GM19351 (cell line): ENCODE measurements around the gene FOLR3.
"Not testable (repeated sequence)": the region's sequence is repeated elsewhere in the genome, so short reads cannot be mapped to it uniquely, and the experiment has no call there.

Experiments
- ATAC-seq: cut with Tn5 transposase; IDR thresholded peaks from one replicate; pipeline ENCODE4 v1.9.1; 2021; ENCODE audit warnings: mild to moderate bottlenecking, moderate library complexity; ENCODE audit not compliant: unreplicated experiment

The FOLR3 gene

DNA sequence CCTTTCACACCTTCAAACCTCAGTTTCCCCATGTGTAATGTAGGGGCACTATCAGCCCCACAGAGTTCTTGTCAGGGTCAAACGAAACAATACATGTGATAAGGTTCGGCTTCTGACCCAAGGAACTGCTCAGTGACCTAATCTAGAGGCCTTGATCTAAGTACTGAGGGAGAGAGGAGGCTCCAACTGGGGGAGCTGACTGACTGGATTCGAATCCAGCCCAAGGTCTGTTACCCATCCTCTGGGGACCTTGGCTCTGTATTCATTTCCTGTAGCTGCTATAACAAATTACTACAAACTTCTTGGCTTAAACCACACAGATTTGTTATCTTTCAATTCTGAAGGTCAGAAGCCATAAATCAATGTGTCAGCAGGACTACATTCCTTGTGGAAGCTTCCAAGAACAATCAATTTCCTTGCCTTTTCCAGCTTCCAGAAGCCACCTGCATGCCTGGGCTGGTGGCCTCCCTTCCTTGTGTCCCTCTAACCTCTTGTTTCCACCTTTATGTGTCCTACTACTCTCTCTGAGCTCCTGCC lies 12.3 kb upstream of the FOLR3 start:
- ATAC-seq, result no peak

DNA sequence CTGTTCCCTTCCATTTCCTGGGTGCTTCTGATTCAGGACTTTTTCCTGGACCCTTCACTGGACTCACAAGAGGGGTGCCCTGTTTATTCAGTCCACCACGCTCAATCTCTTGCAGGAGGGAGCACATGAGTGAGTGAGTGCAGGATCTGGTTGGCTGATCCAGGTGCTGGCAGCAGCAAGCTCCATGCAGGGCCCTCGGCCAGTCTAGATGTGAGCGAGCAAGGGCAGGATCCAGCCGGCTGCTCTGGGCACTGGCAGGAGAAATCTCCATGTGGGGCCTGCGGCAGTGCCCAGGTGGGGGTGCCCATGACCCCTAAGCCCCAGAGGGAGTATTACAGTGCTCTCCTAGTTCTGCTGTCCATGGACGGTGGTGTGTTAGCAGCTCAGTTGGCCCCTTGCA lies 11.5 kb upstream of the FOLR3 start:
- ATAC-seq, result no peak

DNA sequence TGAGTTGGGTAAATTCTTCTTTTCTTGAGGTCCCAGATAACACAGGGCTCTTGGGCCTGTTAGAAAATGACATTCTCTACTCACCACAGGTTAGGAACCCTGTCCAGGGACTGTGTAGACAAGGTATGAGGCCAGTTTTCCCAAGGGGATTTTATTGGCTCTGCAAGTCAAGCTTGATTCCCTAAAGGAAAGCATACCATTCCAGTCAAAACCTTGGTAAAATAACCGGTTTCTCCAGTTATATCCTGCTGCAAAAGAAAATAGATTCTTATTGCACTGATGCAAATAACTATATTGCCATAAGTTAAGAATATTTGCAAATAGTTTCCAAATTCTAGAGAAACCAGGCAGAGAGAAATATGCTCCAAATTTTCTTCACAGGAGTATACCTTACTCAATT lies 9.6 kb upstream of the FOLR3 start:
- ATAC-seq, result no peak

DNA sequence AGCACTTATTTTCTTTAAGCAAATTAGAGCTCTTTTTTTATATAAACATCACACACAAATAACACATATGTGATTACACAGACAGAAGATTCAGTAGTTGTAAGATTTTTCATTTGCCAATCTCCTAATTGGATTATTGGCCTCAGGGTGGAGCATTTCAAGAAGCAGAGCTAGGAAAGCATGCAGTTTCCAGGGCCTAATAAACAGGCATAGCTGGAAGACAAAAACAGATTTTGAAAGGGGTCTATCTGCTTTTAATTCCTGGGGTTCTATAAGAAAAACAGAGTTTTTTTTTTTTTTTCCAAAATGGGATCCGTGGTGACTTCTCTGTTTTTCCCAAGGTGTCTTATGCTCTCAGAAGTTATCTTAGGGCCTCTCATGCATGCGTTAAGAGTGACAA lies 7.6 kb upstream of the FOLR3 start:
- ATAC-seq, result no peak

DNA sequence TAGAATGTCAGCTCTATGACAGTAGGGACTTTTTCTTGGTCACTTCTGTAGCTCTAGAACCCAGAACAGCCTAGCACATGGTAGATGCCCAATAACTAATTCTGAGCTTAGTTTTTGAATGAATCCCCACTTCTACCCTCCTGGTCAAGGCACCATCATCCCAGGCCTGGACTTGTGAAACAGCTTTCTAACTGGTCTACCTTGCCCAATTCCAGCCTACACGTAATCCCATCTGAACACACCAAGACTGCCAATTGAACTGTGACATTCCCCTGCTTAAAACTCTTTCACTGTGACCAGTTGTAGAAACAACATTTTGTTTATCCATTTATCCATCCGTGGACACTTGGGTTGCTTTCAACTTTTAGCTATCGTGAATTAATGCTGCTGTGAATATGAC lies 6.1 kb upstream of the FOLR3 start:
- no peak for ATAC-seq

DNA sequence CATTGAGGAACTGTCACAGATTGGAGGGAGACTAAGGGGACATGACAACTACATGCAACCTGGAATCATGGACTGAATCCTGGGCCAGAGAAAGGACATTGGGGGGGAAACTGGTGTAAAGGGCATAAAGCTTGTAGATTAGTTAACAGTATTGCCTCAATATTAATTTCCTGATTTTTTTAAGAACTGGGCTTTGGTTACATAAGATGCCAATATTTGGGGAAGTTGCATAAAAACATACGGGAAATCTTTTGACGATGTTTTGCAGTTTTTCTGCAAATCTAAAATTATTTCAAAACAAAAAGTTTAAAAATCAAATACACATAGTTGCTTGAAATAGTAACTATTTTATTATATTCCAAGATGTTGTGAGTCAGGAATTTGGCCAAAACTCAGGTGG lies 2.9 kb upstream of the FOLR3 start:
- no peak for ATAC-seq

DNA sequence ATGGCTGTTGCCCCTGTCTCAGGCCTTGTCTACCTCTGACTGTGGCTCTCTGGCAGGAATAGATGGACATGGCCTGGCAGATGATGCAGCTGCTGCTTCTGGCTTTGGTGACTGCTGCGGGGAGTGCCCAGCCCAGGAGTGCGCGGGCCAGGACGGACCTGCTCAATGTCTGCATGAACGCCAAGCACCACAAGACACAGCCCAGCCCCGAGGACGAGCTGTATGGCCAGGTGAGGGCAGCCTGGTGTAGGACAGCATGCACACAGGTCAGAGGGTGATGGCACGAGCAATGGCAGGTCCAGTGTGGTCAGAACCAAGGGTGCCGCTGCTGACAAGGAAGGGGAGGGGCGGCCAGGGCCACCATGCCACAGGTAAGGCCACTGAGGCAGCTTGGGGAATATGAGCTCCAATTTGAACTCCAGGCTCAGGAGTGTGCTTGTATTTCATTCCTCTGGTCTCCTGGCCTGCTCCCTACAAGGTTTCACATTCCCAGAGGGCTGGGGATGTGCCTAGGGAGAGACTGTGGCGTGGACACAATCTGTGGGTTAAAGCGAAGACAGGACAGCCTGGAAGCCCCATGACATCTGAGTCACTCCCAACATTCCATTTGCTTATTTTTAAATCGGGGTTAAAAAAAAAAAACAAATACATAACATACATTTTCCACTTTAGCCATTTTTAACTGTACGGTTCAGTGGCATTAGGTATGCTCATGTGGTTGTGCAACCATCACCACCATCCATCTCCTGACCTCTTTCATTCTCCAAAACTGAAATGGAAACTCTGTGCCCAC lies 562 bp downstream of the FOLR3 start:
- ATAC-seq, result no peak

DNA sequence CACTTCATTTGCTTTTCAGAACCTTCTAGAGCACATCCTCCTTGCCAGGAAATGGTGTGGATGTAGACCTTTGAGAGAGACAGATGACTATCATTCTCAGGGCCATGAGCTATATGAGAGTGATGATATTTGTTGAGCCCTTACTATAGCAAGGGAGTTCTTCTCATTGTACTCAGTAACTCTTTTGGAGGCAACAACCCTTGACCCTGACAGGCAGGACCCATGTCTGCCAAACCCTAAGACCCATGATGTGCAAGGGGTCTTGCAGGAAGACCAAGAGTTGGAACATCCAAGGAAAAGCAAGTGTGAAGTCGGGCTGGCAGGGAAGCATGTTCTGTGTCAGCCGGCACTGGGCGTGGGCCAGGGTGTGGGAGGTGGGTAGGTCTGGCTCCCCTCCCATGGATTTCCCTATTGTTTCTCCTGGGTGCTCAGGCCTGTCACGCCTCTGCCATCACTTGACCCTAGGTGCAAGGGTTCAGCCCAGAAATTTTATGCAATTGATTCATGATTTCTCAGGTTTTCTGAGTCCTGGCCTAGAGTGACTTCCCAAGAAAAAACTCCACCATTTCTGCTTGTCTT lies 1.2 kb downstream of the FOLR3 start:
- no peak for ATAC-seq

DNA sequence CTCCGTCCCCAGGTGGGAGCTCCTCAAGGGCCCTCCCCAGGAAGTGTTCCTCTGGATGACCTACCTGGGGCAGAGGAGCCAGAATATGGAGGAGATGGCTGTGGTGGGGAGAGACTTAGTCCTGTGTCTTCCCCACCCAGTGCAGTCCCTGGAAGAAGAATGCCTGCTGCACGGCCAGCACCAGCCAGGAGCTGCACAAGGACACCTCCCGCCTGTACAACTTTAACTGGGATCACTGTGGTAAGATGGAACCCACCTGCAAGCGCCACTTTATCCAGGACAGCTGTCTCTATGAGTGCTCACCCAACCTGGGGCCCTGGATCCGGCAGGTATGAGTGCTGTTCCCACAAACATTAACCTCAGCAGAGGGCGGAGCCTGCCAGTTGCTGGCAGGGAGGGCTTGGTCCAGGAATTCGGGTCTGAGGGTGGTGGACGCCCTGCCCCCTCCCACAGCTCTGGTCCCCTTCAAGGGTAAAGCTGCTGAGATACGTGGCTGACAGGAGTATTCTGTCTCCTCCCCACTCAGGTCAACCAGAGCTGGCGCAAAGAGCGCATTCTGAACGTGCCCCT lies 3.4 kb downstream of the FOLR3 start:
- no peak for ATAC-seq

DNA sequence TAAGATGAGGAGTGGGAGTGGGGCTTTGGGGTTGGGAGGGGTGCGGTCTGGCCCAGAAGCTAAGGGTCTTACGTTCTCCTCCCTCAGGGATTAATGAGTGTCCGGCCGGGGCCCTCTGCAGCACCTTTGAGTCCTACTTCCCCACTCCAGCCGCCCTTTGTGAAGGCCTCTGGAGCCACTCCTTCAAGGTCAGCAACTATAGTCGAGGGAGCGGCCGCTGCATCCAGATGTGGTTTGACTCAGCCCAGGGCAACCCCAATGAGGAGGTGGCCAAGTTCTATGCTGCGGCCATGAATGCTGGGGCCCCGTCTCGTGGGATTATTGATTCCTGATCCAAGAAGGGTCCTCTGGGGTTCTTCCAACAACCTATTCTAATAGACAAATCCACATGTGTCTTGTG lies 4.0 kb downstream of the FOLR3 start:
- no peak for ATAC-seq

DNA sequence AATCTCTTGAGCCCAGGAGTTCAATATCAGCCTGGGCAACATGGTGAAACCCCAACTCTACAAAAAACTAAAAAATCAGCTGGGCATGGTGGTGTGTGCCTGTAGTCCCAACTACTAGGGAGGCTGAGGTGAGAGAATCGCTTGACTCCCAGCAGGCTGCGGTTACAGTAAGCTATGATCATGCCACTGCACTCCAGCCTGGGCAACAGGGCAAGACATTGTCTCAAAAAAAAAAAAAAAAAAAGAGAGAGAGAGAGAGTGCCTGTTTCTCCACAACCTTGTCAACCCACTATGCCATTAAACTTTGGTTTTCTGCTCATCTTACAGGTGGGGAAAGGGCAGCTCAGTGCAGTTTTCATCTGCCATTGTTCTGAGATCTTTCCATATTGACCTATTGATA lies 5.1 kb downstream of the FOLR3 start:
- no peak for ATAC-seq

DNA sequence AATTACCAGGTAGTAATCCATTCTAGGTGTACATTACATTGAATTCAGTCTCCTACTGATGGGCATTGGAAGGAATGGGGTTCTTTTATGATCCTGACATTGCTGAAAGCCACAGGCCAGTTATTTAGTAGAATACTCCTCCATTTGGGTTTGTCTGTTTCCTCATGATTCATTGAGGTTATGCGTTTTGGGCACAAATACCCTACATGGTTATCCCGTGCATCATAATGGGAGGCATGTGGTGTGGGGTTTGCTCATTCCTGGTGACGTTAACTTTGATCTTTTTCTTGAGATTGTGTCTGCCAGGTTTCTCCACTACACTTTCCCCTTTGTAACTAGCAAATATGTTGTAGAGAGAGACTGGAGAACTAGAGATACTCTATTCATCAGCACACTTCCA lies 5.5 kb downstream of the FOLR3 start:
- no peak for ATAC-seq

DNA sequence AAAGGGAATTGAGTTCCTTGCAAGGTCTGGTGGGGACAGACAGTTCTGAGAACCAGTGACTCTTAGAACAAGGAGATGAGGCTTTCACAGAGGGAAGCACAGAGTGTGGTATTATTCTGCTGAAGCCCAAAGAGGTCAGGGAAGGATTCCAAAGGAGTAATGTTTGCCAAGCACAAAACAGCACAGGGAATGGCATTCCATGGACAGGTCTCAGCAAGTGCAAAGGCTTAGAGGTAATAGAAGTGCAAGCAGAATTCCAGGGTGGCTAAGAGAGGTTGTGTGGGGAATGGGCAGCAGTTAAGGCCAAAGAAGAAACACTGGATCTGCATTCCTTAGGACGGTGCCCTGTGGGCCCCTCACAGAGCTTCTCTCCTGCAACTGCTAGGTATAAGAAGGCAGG lies 6.6 kb downstream of the FOLR3 start:
- not testable (repeated sequence) for ATAC-seq

DNA sequence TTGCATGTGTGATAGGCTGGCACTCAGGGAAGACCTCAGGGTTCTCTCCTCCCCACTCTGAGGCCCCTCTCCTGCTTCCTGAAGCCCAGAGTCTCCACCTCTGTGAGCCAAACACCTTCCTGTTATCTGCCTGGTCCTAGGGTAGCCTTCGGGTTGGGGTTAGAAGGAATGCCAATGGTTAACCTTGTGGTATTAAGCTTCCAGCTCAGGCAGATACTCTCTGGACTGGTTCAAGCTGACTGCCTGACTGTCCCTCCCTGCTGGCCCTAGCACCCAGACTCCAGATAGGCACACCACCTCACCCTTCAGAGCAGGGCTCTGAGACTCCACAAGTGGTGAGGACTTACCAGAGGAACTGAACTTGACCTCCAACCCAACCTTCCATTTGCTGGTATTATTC lies 7.0 kb downstream of the FOLR3 start:
- not testable (repeated sequence) for ATAC-seq

DNA sequence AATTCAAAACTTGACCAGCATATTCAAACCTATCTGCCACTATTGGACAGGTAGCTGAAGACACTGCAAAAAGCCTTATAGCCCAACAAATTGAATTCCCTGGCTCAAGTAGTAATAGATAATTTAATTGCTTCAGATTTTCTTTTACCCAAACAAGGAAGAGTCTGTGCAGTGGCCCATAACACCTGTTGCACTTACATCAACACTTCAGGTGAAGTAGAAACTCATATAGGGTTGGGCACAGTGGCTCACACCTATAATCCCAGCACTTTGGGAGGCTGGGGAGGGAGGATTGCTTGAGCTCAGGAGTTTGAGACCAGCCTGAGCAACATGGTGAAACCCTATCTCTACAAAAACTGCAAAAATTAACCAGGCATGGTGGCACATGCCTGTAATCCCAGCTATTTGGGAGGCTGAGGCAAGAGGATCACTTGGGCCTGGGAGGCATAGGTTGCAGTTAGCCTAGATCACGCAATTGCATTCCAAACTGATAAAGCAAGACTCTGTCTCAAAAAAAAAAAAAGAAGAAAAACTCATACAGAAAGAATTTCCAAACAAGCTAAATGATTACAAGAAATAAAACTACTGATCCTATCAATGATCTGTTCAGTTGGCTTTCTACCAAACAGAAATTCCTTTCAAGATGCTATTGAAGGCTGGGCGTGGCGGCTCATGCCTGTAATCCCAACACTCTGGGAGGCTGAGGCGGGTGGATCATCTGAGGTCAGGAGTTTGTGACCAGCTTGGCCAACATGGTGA lies 9.5 kb downstream of the FOLR3 start:
- ATAC-seq, result no peak

DNA sequence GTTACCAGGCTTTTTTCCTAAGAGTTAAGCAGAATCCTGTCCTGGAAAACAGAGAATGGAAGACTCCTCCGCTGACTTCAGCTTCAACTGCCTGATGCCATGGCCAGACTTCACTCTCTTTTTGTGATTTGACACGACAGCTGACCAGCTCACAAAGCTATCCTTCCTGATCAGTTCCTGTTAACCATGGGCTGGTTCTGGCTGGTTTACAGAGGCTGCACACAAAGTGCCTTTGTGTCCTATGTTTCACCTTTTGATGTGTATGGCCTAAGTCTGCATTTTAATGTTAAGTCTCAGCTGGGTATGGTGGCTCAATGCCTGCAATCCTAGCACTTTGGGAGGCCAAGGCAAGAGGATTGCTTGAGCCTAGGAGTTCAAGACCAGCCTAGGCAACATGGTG lies 11.1 kb downstream of the FOLR3 start:
- no peak for ATAC-seq

DNA sequence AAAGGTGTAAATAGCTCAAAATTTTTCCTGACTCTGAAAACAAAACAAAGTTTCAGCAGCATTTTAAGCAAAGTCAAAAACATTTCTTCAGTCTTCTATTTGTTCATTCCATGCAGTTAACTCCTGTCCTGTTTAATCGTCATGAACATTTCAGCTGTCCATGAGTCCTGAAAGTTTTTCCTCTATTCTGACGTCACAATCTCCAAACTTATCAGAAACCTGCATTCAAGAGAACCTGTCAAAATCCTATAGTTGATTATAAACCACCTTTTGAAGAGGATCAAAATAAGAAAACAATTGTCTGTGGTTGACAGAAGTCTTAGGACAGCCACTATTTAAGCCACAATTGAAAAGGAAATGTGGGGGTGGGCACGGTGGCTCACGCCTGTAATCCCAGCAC lies 15.4 kb downstream of the FOLR3 start:
- no peak for ATAC-seq

DNA sequence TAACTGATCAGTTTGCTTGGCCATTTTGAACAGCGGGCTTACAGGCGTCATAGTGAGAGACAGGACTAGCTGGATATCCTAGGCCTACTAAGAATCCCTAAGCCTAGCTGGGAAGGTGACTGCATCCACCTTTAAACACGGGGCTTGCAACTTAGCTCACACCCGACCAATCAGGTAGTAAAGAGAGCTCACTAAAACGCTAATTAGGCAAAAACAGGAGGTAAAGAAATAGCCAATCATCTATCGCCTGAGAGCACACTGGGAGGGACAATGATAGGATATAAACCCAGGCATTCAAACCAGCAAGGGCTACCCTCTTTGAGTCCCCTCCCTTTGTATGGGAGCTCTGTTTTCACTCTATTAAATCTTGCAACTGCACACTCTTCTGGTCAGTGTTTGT lies 18.3 kb downstream of the FOLR3 start:
- not testable (repeated sequence) for ATAC-seq

DNA sequence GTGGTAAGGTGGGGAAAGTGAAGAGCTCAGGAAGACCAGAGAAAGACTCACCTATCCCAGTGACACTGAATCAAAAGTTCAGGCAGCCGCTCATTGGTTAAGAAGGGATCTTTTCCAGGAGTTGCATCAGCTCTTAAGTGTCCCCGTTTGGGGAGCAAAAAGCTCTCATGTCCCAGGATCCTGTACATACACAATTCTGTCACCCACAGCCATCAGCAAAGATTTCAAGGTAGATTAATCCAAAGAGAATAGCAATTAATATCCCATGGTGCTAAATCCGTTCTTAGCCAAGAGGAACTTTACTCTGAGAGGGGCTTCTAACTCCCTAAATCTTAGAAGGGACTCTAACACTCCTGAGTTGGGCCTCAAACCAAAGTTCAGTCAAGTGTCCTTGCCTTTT lies 19.3 kb downstream of the FOLR3 start:
- ATAC-seq, result no peak

DNA sequence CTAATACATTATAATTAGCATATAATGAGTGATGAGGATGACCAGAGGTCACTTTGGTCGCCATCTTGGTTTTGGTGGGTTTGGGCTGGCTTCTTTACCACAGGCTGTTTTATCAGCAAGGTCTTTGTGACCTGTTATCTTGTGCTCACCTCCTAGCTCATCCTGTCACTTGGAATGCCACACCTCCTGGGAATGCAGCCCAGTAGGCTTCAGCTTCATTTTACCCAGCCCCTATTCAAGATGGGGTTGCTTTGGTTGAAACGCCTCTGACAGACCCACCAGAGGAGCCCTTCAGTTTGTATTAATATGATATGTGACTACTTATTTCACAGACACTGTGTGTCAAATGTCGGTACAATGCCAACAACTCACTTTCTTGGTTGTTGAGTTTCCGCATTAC lies 20.2 kb downstream of the FOLR3 start:
- ATAC-seq, result no peak

DNA sequence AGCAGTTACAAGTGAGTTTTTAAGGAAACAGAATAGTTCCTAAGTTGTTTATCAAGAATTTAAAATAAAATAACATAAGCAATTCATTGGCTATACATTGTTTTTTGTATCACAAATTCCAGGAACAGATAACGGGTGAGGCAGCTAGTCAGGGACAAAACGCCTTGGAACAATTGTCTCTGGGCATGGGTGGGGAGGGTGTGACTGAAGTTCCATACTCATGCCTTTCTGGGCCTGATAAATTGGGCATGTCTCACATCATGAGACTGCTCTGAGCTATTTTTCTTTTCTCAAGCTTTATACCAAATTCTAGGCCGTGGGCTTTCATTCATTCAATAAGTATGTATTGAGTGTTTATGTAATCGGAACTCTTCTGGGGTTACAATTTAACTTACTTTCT lies 21.6 kb downstream of the FOLR3 start:
- ATAC-seq, result no peak

DNA sequence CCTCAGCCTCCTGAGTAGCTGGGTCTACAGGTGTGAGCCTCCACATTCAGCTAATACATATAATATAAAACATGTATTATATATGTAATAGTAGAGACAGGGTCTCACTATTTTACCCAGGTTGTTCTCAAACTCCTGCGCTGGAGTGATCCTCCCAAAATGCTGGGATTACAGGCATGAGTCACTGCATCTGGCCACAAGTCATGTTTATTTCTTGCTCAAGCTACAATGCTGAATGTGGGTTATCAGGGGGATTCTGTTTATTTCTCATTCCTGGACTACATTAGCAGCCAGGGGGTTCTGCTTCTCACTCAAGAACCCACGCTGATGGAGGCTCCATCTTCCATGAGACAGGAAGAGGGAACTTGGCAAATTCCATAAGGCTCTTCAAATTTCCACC lies 24.8 kb downstream of the FOLR3 start:
- no peak for ATAC-seq
